Spleen (tissue), 11 donors: ENCODE data around the gene NEK1. TPM values are rescaled to one million over a fixed set of nuclear protein-coding genes. Genes with fewer than 3 reads are reported as not detected.

Source experiments
- DNase-seq: peaks from one replicate; pipeline ENCODE4 v3.0.0-alpha.2; 2020
- H3K27ac ChIP-seq, 8 donors: fragments of 200-600 bp; sonication (generic) in 7 of 8; 1 replicate in 4 of 8; 2 replicates in 4 of 8; pipeline versions ENCODE4 v1.5.0 to v1.8.0; 2016 to 2021; ENCODE audit warnings: inconsistent platforms in 4 of 8, mild to moderate bottlenecking in 4 of 8, moderate library complexity in 1 of 8
- H3K27me3 ChIP-seq, 7 donors: fragments of 200-600 bp; sonication (generic) in 6 of 7; replicated peaks in 1 of 7; 1 replicate in 4 of 7; 2 replicates in 3 of 7; pipeline versions ENCODE4 v1.5.0 to v1.8.0; 2016 to 2021; ENCODE audit warnings: inconsistent platforms in 3 of 7, mild to moderate bottlenecking in 1 of 7
- H3K36me3 ChIP-seq, 6 donors: fragments of 200-600 bp; sonication (generic) in 5 of 6; 1 replicate in 4 of 6; 2 replicates in 2 of 6; pipeline versions ENCODE4 v1.5.0 to v1.8.0; 2016 to 2021; ENCODE audit warnings: inconsistent platforms in 2 of 6
- H3K4me1 ChIP-seq, 6 donors: fragments of 200-600 bp; sonication (generic) in 5 of 6; 1 replicate in 3 of 6; 2 replicates in 3 of 6; pipeline versions ENCODE4 v1.5.0 to v1.8.0; 2016 to 2021; ENCODE audit warnings: inconsistent platforms in 3 of 6
- H3K4me3 ChIP-seq, 8 donors: fragments of 200-600 bp; sonication (generic) in 7 of 8; 1 replicate in 4 of 8; 2 replicates in 4 of 8; pipeline versions ENCODE4 v1.5.0 to v1.8.0; 2016 to 2021; ENCODE audit warnings: inconsistent platforms in 4 of 8, mild to moderate bottlenecking in 4 of 8, moderate library complexity in 2 of 8
- H3K9me3 ChIP-seq, 8 donors: fragments of 200-600 bp; sonication (generic) in 7 of 8; 1 replicate in 4 of 8; 2 replicates in 4 of 8; pipeline versions ENCODE4 v1.5.0 to v1.8.0; 2016 to 2021; ENCODE audit warnings: inconsistent platforms in 4 of 8
- POLR2A ChIP-seq, 3 donors: fragments of 450-650 bp; IDR thresholded peaks; one replicate each; pipeline ENCODE4 v1.5.1; 2017; ENCODE audit warnings: antibody characterized with exemption in 3 of 3, mild to moderate bottlenecking in 1 of 3
- POLR2AphosphoS5 ChIP-seq, 3 donors: sonication (generic); formaldehyde crosslinking; IDR thresholded peaks; one replicate each; pipeline ENCODE4 v1.5.1; 2017; ENCODE audit warnings: antibody characterized with exemption in 3 of 3
- WGBS, 5 donors: extraction: QIAGEN DNeasy Blood & Tissue Kit in 3 of 5; methylation state at CpG; one replicate each; pipeline versions ENCODE4 v1.1.5 to v1.1.7; 2013 to 2018; 5-methylcytosine and 5-hydroxymethylcytosine counted together
- intact Hi-C: fragments of 100-400 bp; cut with DNase I; formaldehyde crosslinking; loops from one replicate; pipeline ENCODE4 v1.15.0; 2023; ENCODE audit warnings: low total_unique reads
- polyA plus RNA-seq, 3 donors: library from polyadenylated mRNA; stranded (reverse); fragments of 200-250 nt; gene quantifications; one replicate each; pipeline ENCODE4 v1.2.1, GENCODE V29; 2013
- total RNA-seq, 7 donors: library from RNA; depleted of rRNA in 3 of 7; stranded (reverse); fragments of >200 nt in 3 of 7; fragmentation: NEBNext Ultra II Directional in 4 of 7; extraction: Animal tissue kit (Norgen Biotek cat#: 25700) in 4 of 7; gene quantifications; one replicate each; pipeline versions ENCODE4 v1.1.0 to v1.2.1, GENCODE V29; 2016 to 2021
- TF ChIP-seq, protein P1 (sequence below), 11 experiments: fragments of 200-600 bp in 7 of 11; fragments of 450-650 bp in 4 of 11; sonication (generic) in 4 of 11; IDR thresholded peaks in 8 of 11; conservative IDR thresholded peaks in 3 of 11; 1 replicate in 7 of 11; 2 replicates in 4 of 11; pipeline versions ENCODE4 v1.4.0 to v1.8.0; 2016 to 2021; ENCODE audit warnings: antibody characterized with exemption in 11 of 11, inconsistent platforms in 4 of 11, mild to moderate bottlenecking in 1 of 11
- donor health status: healthy with polysubstance abuse.
- donor health status: DM: no; HTN: no; CAD: no; lungs with moderate emphysema.
- donor health status: DM: no; HTN: no; CAD: no.
- donor health status: Bipolar disorder and iron deficiency.
- donor health status: healthy.
- donor health status: DM: no; HTN: no; CAD: no.
- donor health status: DM: yes; HTN: yes; CAD: no.

NEK1 gene
- total and polyA plus RNA-seq, 10 donors: 3.0 to 20.0 (median 11.1) TPM

DNA sequence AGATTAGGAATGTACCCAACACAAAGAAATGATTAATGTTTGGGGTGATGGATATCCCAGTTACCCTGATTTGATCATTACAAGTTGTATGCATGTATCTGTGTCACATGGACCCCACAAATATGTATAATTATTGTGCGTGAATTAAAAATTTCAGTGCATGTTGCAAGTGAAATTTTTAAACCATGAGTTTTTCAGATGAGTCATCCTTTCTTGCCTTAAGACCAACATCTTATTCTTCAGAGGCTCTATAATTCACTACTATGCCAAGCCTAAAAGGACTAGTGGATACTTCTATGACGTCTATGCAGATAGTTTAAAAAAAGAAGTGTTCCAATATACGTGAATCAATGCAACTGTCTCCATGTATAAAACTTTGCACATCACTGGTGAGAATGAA is 228.7 kb downstream of the NEK1 start:
- H3K27me3 ChIP-seq: no peaks in the 10 kb centered on the region
- peaks cover 0 to 40% (median 19%) of the 10 kb centered on the region in 8 donors for H3K9me3 ChIP-seq
- DNase-seq: no peak
- no peaks in the 10 kb centered on the region for H3K4me1 ChIP-seq
- WGBS, 5 donors: 78 to 95% (median 92%) methylated on average over 3 of the region's 3 CpGs
- intact Hi-C loops: no loop called here
- no peak overlapping the region for H3K27ac ChIP-seq
- no peak overlapping the region for H3K4me3 ChIP-seq
- TF ChIP-seq, protein P1, sequence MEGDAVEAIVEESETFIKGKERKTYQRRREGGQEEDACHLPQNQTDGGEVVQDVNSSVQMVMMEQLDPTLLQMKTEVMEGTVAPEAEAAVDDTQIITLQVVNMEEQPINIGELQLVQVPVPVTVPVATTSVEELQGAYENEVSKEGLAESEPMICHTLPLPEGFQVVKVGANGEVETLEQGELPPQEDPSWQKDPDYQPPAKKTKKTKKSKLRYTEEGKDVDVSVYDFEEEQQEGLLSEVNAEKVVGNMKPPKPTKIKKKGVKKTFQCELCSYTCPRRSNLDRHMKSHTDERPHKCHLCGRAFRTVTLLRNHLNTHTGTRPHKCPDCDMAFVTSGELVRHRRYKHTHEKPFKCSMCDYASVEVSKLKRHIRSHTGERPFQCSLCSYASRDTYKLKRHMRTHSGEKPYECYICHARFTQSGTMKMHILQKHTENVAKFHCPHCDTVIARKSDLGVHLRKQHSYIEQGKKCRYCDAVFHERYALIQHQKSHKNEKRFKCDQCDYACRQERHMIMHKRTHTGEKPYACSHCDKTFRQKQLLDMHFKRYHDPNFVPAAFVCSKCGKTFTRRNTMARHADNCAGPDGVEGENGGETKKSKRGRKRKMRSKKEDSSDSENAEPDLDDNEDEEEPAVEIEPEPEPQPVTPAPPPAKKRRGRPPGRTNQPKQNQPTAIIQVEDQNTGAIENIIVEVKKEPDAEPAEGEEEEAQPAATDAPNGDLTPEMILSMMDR (IDR thresholded peaks at IDR 0.05 in 8 of 11, conservative IDR thresholded peaks at IDR 0.05 in 3 of 11): no peak
- TF ChIP-seq POLR2AphosphoS5 (IDR thresholded peaks at IDR 0.05) (no peak), POLR2A (IDR thresholded peaks at IDR 0.05) (no peak)
- no peaks in the 10 kb centered on the region for H3K36me3 ChIP-seq

DNA sequence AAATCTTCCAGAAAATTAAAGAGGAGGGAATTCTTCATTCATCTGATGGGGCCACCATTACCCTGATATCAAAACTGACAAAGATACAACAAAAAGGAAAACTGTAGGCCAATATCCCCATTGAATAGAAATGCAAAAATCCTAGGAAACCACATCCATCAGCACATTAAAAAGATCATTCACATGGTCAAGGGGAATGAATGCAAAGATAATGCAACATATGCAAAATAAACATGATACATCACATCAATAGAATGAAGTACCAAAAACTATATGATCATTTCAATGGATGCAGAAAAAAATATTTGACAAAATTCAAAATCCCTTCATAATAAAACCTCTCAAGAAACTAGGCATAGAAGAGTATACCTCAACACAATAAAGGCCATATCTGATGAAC is 232.7 kb downstream of the NEK1 start:
- no peaks in the 10 kb centered on the region for H3K36me3 ChIP-seq
- H3K27me3 ChIP-seq: no peaks in the 10 kb centered on the region
- peaks cover 10 to 74% (median 54%) of the 10 kb centered on the region in 8 donors for H3K9me3 ChIP-seq
- intact Hi-C loops: no loop called here
- H3K4me3 ChIP-seq: no peak overlapping the region
- no peak overlapping the region for H3K27ac ChIP-seq
- no peaks in the 10 kb centered on the region for H3K4me1 ChIP-seq
- no peak for TF ChIP-seq POLR2AphosphoS5 (IDR thresholded peaks at IDR 0.05)
- TF ChIP-seq, protein P1 (IDR thresholded peaks at IDR 0.05 in 8 of 11, conservative IDR thresholded peaks at IDR 0.05 in 3 of 11): no peak
- TF ChIP-seq POLR2A (IDR thresholded peaks at IDR 0.05): no peak
- no peak for DNase-seq

DNA sequence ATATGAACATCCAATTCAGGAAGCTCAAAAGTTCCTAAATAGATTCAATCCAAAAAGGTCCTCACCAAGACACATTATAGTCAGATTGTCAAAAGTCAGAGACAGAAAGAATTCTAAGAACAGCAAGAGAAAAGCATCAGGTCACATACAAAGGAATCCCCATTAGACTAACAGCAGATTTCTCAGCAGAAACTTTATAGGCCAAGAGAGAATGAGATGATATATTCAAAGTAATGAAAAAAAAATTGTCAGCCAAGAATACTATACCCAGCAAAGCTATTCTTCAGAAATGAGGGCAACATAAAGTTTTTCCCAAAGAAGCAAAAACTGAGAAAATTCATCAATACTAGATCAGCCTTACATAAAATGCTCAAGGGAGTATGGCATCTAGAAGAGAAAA is 235.0 kb downstream of the NEK1 start:
- H3K4me1 ChIP-seq: no peaks in the 10 kb centered on the region
- no peak overlapping the region for H3K4me3 ChIP-seq
- intact Hi-C loops: no loop called here
- no peaks in the 10 kb centered on the region for H3K36me3 ChIP-seq
- no peak for DNase-seq
- TF ChIP-seq POLR2A (IDR thresholded peaks at IDR 0.05): no peak
- TF ChIP-seq, protein P1 (IDR thresholded peaks at IDR 0.05 in 8 of 11, conservative IDR thresholded peaks at IDR 0.05 in 3 of 11): no peak
- TF ChIP-seq POLR2AphosphoS5 (IDR thresholded peaks at IDR 0.05): no peak
- H3K27me3 ChIP-seq: no peaks in the 10 kb centered on the region
- no peak overlapping the region for H3K27ac ChIP-seq
- H3K9me3 ChIP-seq: peaks cover 10 to 67% (median 53%) of the 10 kb centered on the region in 8 donors

DNA sequence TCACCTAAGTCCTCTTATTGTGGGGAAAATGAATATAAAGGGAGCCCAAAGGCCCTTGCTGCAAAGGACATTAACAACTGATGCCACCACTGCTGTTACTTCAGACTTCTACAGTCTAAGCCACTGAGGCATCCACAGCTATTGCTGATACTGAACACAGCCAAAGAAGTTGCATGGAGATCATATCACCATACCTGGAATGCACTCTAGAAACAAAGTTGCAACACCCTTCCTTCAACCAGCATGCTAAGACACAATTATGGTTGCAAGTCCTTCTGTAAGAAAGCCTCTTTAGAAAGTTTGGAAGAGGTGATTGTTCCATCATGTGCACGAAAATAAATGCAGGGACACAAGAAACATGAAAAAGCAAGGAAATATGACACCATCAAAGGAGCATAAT is 236.0 kb downstream of the NEK1 start:
- WGBS, 5 donors: 76 to 87% (median 79%) methylated on average over 1 of the region's 1 CpG
- Histone ChIP-seq H3K4me3 (no peak overlapping the region), H3K36me3 (no peaks in the 10 kb centered on the region), H3K27me3 (no peaks in the 10 kb centered on the region), H3K9me3 (peaks cover 10 to 61% (median 51%) of the 10 kb centered on the region in 8 donors), H3K27ac (no peak overlapping the region), H3K4me1 (no peaks in the 10 kb centered on the region)
- no peak for DNase-seq
- intact Hi-C loops: no loop called here
- TF ChIP-seq, protein P1 (IDR thresholded peaks at IDR 0.05 in 8 of 11, conservative IDR thresholded peaks at IDR 0.05 in 3 of 11): no peak
